Measurements from ENCODE around the gene METTL27.
A peak's percentile ranks its signal among the peaks of the same experiment; 100 is the strongest.

METTL27 gene

GRCh38 chr7:73890555-73891147 lies 48.3 kb upstream of the METTL27 start (continued):
- TF ChIP-seq ZNF26 (tag by site-specific recombination; IDR thresholded peaks at IDR 0.05) = no peak
- no peak for TF ChIP-seq ZBTB1 (tag by site-specific recombination; IDR thresholded peaks at IDR 0.05)
- TF ChIP-seq ZNF280D (tag by site-specific recombination; IDR thresholded peaks at IDR 0.05) = no peak
- no peak for TF ChIP-seq HOXC10 (CRISPR knock-in tag; IDR thresholded peaks at IDR 0.05)
- TF ChIP-seq ZNF354C (tag by site-specific recombination; IDR thresholded peaks at IDR 0.05; ENCODE audit: borderline replicate concordance, low read depth) = 0 out of 2 replicates have a peak, but pooled peaks have one; percentile 46
- TF ChIP-seq ZNF174 (tag by site-specific recombination; IDR thresholded peaks at IDR 0.05) = no peak
- TF ChIP-seq ZFP69B (tag by site-specific recombination; IDR thresholded peaks at IDR 0.05) = no peak
- no peak for TF ChIP-seq ZSCAN30 (tag by site-specific recombination; IDR thresholded peaks at IDR 0.05)
- no peak for TF ChIP-seq KLF1 (tag by site-specific recombination; IDR thresholded peaks at IDR 0.05)
- 0 out of 2 replicates have a peak, but pooled peaks have one; percentile 56 for TF ChIP-seq ZNF140 (tag by site-specific recombination; IDR thresholded peaks at IDR 0.05)
- no peak for TF ChIP-seq ZNF350 (tag by site-specific recombination; IDR thresholded peaks at IDR 0.05)
- TF ChIP-seq AEBP2 (tag by site-specific recombination; IDR thresholded peaks at IDR 0.05; ENCODE audit: borderline replicate concordance) = 0 out of 2 replicates have a peak, but pooled peaks have one; percentile 13
- TF ChIP-seq OVOL3 (tag by site-specific recombination; IDR thresholded peaks at IDR 0.05) = peak; percentile 14; the same call in 1 of the 2 replicates
- no peak for TF ChIP-seq HOXD13 (CRISPR knock-in tag; IDR thresholded peaks at IDR 0.05; ENCODE audit: borderline replicate concordance)
- no peak for TF ChIP-seq PRDM1 (tag by site-specific recombination; IDR thresholded peaks at IDR 0.05)
- TF ChIP-seq MZF1 (tag by site-specific recombination; IDR thresholded peaks at IDR 0.05; ENCODE audit: borderline replicate concordance) = no peak
- TF ChIP-seq ZNF555 (tag by site-specific recombination; conservative IDR thresholded peaks at IDR 0.05) = peak; percentile 82
- peak; percentile 39; the same call in 1 of the 2 replicates for TF ChIP-seq ZBTB21 (tag by site-specific recombination; IDR thresholded peaks at IDR 0.05)
- no peak for TF ChIP-seq SCRT1 (tag by site-specific recombination; IDR thresholded peaks at IDR 0.05; ENCODE audit: borderline replicate concordance)
- TF ChIP-seq ZNF837 (tag by site-specific recombination; IDR thresholded peaks at IDR 0.05) = no peak
- no peak for TF ChIP-seq ZNF449 (tag by site-specific recombination; IDR thresholded peaks at IDR 0.05)
- no peak for TF ChIP-seq ZNF560 (tag by site-specific recombination; IDR thresholded peaks at IDR 0.05; ENCODE audit: borderline replicate concordance)
- no peak for TF ChIP-seq SP3 (tag by site-specific recombination; IDR thresholded peaks at IDR 0.05)
- peak; percentile 18; the same call in 1 of the 2 replicates for TF ChIP-seq ZXDB (tag by site-specific recombination; IDR thresholded peaks at IDR 0.05)
- peak; percentile 78 for TF ChIP-seq ZNF426 (tag by site-specific recombination; IDR thresholded peaks at IDR 0.05)
- TF ChIP-seq ZNF768 (tag by site-specific recombination; IDR thresholded peaks at IDR 0.05) = no peak
- no peak for TF ChIP-seq ZIC2 (tag by site-specific recombination; IDR thresholded peaks at IDR 0.05)
- TF ChIP-seq SETDB1 (IDR thresholded peaks at IDR 0.05; ENCODE audit: insufficient read length, low read length) = no peak
